ENCODE data around the gene KLC1.

The KLC1 gene

GRCh38 chr14:103725739-103726395 is 96.9 kb downstream of the KLC1 start:
- TF ChIP-seq, protein P1, sequence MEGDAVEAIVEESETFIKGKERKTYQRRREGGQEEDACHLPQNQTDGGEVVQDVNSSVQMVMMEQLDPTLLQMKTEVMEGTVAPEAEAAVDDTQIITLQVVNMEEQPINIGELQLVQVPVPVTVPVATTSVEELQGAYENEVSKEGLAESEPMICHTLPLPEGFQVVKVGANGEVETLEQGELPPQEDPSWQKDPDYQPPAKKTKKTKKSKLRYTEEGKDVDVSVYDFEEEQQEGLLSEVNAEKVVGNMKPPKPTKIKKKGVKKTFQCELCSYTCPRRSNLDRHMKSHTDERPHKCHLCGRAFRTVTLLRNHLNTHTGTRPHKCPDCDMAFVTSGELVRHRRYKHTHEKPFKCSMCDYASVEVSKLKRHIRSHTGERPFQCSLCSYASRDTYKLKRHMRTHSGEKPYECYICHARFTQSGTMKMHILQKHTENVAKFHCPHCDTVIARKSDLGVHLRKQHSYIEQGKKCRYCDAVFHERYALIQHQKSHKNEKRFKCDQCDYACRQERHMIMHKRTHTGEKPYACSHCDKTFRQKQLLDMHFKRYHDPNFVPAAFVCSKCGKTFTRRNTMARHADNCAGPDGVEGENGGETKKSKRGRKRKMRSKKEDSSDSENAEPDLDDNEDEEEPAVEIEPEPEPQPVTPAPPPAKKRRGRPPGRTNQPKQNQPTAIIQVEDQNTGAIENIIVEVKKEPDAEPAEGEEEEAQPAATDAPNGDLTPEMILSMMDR (IDR thresholded peaks at IDR 0.05) = no peak

GRCh38 chr14:103726474-103726873 is 97.5 kb downstream of the KLC1 start:
- TF ChIP-seq, protein P1 (IDR thresholded peaks at IDR 0.05) = no peak

- TF ChIP-seq, protein P1 (IDR thresholded peaks at IDR 0.05) = peak; percentile 53
Measured at GRCh38 chr14:103727313-103727980, 98.4 kb downstream of the KLC1 start.

- TF ChIP-seq, protein P1 (IDR thresholded peaks at IDR 0.05) = no peak
Measured at GRCh38 chr14:103728141-103728540, 99.1 kb downstream of the KLC1 start.

DNA sequence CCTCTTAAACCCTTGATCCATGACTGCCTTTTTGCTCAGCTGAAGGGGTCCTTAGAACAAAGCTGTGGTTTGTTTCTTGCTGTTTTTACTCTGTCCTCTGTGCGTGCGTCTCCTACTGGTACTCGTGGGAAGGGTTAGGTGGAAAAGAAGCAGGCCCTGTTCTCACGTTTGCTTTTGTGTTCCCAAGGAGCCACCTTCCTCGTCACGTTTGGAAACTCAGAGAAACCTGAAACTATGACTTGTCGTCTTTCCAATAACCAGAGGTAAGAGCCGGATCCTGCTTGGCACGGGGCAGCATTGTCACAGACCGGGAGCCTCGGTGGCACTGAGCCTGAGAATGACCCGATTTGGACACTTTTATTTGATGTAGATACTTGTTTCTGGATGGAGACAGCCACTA is 99.7 kb downstream of the KLC1 start:
- TF ChIP-seq, protein P1 (IDR thresholded peaks at IDR 0.05) = peak; percentile 49

GRCh38 chr14:103729496-103730448 is 100.8 kb downstream of the KLC1 start:
- TF ChIP-seq, protein P1 (IDR thresholded peaks at IDR 0.05) = no peak

DNA sequence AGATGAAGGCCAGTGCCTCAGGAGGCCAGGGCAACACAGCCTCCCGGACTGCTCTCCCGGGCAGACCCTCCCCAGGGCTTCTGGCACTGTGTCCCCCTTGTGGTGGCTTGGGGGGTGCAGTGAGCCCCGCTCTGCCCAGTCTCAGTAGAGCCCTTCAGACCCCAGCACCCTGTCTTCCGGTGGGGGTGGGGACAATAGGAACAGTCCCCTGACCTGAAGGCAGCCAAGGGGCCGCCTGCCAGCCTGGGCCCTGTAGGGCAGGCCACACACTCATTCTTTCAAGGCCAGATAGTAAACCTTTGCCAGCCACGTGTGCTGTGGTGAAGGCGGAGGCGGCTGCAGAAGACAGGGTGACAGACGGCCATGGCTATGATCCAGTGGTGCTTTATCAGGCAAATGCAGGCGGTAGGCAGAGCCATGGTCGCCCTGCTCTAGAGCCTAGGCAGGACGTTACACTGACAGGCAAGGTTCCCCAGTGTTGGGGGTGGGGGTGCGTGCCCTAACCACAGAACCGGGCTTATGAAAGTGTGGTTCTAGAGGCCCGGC is 101.6 kb downstream of the KLC1 start:
- TF ChIP-seq, protein P1 (IDR thresholded peaks at IDR 0.05) = no peak

Measured in LNCAP (cell line).